H9 (cell line): ENCODE data around the gene MICALL1. TPM values are rescaled to one million over a fixed set of nuclear protein-coding genes. Genes with fewer than 3 reads are reported as not detected.
A peak's percentile ranks its signal among the peaks of the same experiment; 100 is the strongest.

Experiments used
- DNase-seq: peaks from one replicate; pipeline ENCODE4 v3.0.0-alpha.2; 2017
- H2AFZ ChIP-seq: one replicate; pipeline ENCODE4 v1.6.1; 2013; ENCODE audit warnings: mild to moderate bottlenecking, low read length, control low read depth, moderate library complexity
- H2AK5ac ChIP-seq: 2 replicates; pipeline ENCODE4 v1.6.1; 2013; ENCODE audit warnings: low read length, control low read depth, mixed read lengths; ENCODE audit not compliant: insufficient read length
- H2BK120ac ChIP-seq: one replicate; pipeline ENCODE4 v1.6.1; 2013; ENCODE audit warnings: low read depth, mild to moderate bottlenecking, low read length, control low read depth, inconsistent platforms; ENCODE audit not compliant: poor library complexity, severe bottlenecking
- H2BK12ac ChIP-seq: 2 replicates; pipeline ENCODE4 v1.6.1; 2013; ENCODE audit warnings: low read length, control low read depth, mixed read lengths, low read depth; ENCODE audit not compliant: insufficient read length
- H2BK15ac ChIP-seq: 2 replicates; pipeline ENCODE4 v1.6.1; 2013; ENCODE audit warnings: low read depth, low read length, control low read depth
- H2BK20ac ChIP-seq: one replicate; pipeline ENCODE4 v1.6.1; 2013; ENCODE audit warnings: low read depth, mild to moderate bottlenecking, low read length, control low read depth, inconsistent platforms; ENCODE audit not compliant: poor library complexity, severe bottlenecking
- H2BK5ac ChIP-seq: 2 replicates; pipeline ENCODE4 v1.6.1; 2013; ENCODE audit warnings: low read length, control low read depth, mixed read lengths; ENCODE audit not compliant: insufficient read length
- H3K14ac ChIP-seq: 2 replicates; pipeline ENCODE4 v1.6.1; 2013; ENCODE audit warnings: low read length, control low read depth; ENCODE audit not compliant: insufficient read depth
- H3K18ac ChIP-seq: 2 replicates; pipeline ENCODE4 v1.6.1; 2013; ENCODE audit warnings: low read depth, mild to moderate bottlenecking, mixed read lengths, low read length, control low read depth; ENCODE audit not compliant: insufficient read length
- H3K23ac ChIP-seq: 2 replicates; pipeline ENCODE4 v1.6.1; 2013; ENCODE audit warnings: low read length, control low read depth, mixed read lengths, low read depth; ENCODE audit not compliant: insufficient read length
- H3K23me2 ChIP-seq: 2 replicates; pipeline ENCODE4 v1.6.1; 2013; ENCODE audit warnings: low read depth, mild to moderate bottlenecking, mixed read lengths, low read length, control low read depth; ENCODE audit not compliant: insufficient read length, poor library complexity, severe bottlenecking
- H3K27ac ChIP-seq: 2 replicates; pipeline ENCODE4 v1.5.1; 2013; ENCODE audit warnings: low read length, control low read depth, mixed read lengths, low read depth; ENCODE audit not compliant: insufficient read length
- H3K27me3 ChIP-seq: 2 replicates; pipeline ENCODE4 v1.6.1; 2013; ENCODE audit warnings: low read length, control low read depth, inconsistent platforms; ENCODE audit not compliant: insufficient read depth
- H3K4ac ChIP-seq: 2 replicates; pipeline ENCODE4 v1.6.1; 2013; ENCODE audit warnings: low read depth, mild to moderate bottlenecking, control low read depth, inconsistent platforms, low read length, moderate library complexity
- H3K4me1 ChIP-seq: 2 replicates; pipeline ENCODE4 v1.6.1; 2013; ENCODE audit warnings: low read length, control low read depth, inconsistent platforms; ENCODE audit not compliant: insufficient read depth
- H3K4me2 ChIP-seq: 2 replicates; pipeline ENCODE4 v1.6.1; 2013; ENCODE audit warnings: low read length, control low read depth, mixed read lengths; ENCODE audit not compliant: insufficient read length, insufficient read depth
- H3K56ac ChIP-seq: 2 replicates; pipeline ENCODE4 v1.6.1; 2013; ENCODE audit warnings: low read depth, mild to moderate bottlenecking, mixed read lengths, low read length, control low read depth; ENCODE audit not compliant: insufficient read length
- H3K79me1 ChIP-seq: 2 replicates; pipeline ENCODE4 v1.6.1; 2013; ENCODE audit warnings: low read depth, mild to moderate bottlenecking, moderate library complexity, low read length, control low read depth, inconsistent platforms; ENCODE audit not compliant: insufficient read depth, poor library complexity, severe bottlenecking
- H3K79me2 ChIP-seq: 2 replicates; pipeline ENCODE4 v1.6.1; 2013; ENCODE audit warnings: low read length, control low read depth, inconsistent platforms; ENCODE audit not compliant: insufficient read depth
- H3K9ac ChIP-seq: 2 replicates; pipeline ENCODE4 v1.6.1; 2013; ENCODE audit warnings: low read length, control low read depth, mixed read lengths; ENCODE audit not compliant: insufficient read length; ENCODE audit errors: extremely low read depth
- H3K9me3 ChIP-seq: one replicate; pipeline ENCODE4 v1.6.1; 2013; ENCODE audit warnings: low read depth, low read length, inconsistent platforms; ENCODE audit not compliant: control insufficient read depth
- H3T11ph ChIP-seq: one replicate; pipeline ENCODE4 v1.6.1; 2013; ENCODE audit warnings: mild to moderate bottlenecking, low read length, control low read depth, inconsistent platforms
- H4K20me1 ChIP-seq: one replicate; pipeline ENCODE4 v1.6.1; 2013; ENCODE audit not compliant: control insufficient read depth, insufficient read length, insufficient read depth
- H4K5ac ChIP-seq: 2 replicates; pipeline ENCODE4 v1.6.1; 2013; ENCODE audit warnings: low read depth, mild to moderate bottlenecking, mixed read lengths, low read length, control low read depth; ENCODE audit not compliant: insufficient read length
- H4K8ac ChIP-seq: replicated peaks from 2 replicates; pipeline ENCODE4 v1.6.1; 2013; ENCODE audit warnings: low read length, control low read depth, mixed read lengths, low read depth; ENCODE audit not compliant: insufficient read length
- H4K91ac ChIP-seq: 2 replicates; pipeline ENCODE4 v1.6.1; 2013; ENCODE audit warnings: low read depth, mild to moderate bottlenecking, moderate library complexity, mixed read lengths, low read length, control low read depth; ENCODE audit not compliant: insufficient read length
- H3K27ac Mint-ChIP-seq, 3 experiments: 2 replicates in 2 of 3; 3 replicates in 1 of 3; pipeline ENCODE4 v1.8.0; 2020 to 2021; ENCODE audit warnings: mixed read lengths in 3 of 3, mild to moderate bottlenecking in 1 of 3, moderate library complexity in 1 of 3
- H3K27me3 Mint-ChIP-seq: 2 replicates; pipeline ENCODE4 v1.8.0; 2021; ENCODE audit warnings: low read depth, mild to moderate bottlenecking, moderate library complexity, mixed read lengths
- H3K36me3 Mint-ChIP-seq, 3 experiments: 2 replicates in 2 of 3; 3 replicates in 1 of 3; pipeline ENCODE4 v1.8.0; 2020 to 2021; ENCODE audit warnings: low read depth in 3 of 3, mixed read lengths in 3 of 3; ENCODE audit not compliant: insufficient read depth in 1 of 3
- H3K4me1 Mint-ChIP-seq, 2 experiments: 2 replicates each; pipeline ENCODE4 v1.8.0; 2020; ENCODE audit warnings: mixed read lengths in 2 of 2
- H3K4me3 Mint-ChIP-seq, 2 experiments: 2 replicates in 1 of 2; 3 replicates in 1 of 2; pipeline ENCODE4 v1.8.0; 2020 to 2021; ENCODE audit warnings: mild to moderate bottlenecking in 2 of 2, mixed read lengths in 2 of 2, moderate library complexity in 1 of 2
- H3K9me3 Mint-ChIP-seq, 2 experiments: 2 replicates in 1 of 2; 3 replicates in 1 of 2; pipeline ENCODE4 v1.8.0; 2020; ENCODE audit warnings: mild to moderate bottlenecking in 2 of 2, mixed read lengths in 2 of 2, moderate library complexity in 1 of 2
- CTCF ChIP-seq: fragments of 200-600 bp; sonication (generic); conservative IDR thresholded peaks from 3 replicates; pipeline ENCODE4 v1.8.0; 2021; ENCODE audit warnings: antibody characterized with exemption, mild to moderate bottlenecking
- WGBS: extraction: QIAGEN DNeasy Blood & Tissue Kit; methylation state at CpG from one replicate; pipeline ENCODE4 v1.1.7; 2013; ENCODE audit warnings: missing lambda C conversion rate, low lambda C conversion rate, mixed read lengths; ENCODE audit not compliant: insufficient read length; ENCODE audit errors: extremely low coverage; 5-methylcytosine and 5-hydroxymethylcytosine counted together
- total RNA-seq: library from RNA; stranded (reverse); gene quantifications from 2 replicates; pipeline ENCODE4 v1.2.1, GENCODE V29; 2021

The MICALL1 gene
- total RNA-seq, 1 experiment from 2014 or later, result 33.3 TPM

GRCh38 chr22:37931893-37932389 is 25.8 kb downstream of the MICALL1 start:
- Mint-ChIP-seq H3K4me1 (peaks cover 8 to 12% of the 10 kb centered on the region in 2 experiments), H3K27ac (peak overlapping the region in 2 of 3 experiments; percentile 22 to 53; a peak in 2 of 7 replicates), H3K27me3 (no peaks in the 10 kb centered on the region), H3K4me3 (no peak overlapping the region), H3K36me3 (peaks cover 0 to 55% (median 24%) of the 10 kb centered on the region in 3 experiments; a peak in 6 of 7 replicates), H3K9me3 (no peaks in the 10 kb centered on the region)
- Histone ChIP-seq H3K56ac (no peak overlapping the region), H3K9ac (no peak overlapping the region), H3K4ac (no peak overlapping the region), H2BK12ac (no peak overlapping the region), H3K79me1 (no peaks in the 10 kb centered on the region), H3K18ac (no peak overlapping the region), H4K20me1 (no peaks in the 10 kb centered on the region), H4K8ac (no peak overlapping the region), H2AFZ (no peak overlapping the region), H4K91ac (no peak overlapping the region), H3K4me2 (no peak overlapping the region), H4K5ac (no peak overlapping the region), H3K27ac (no peak overlapping the region), H2AK5ac (no peak overlapping the region), H2BK20ac (no peak overlapping the region), H3K23ac (no peak overlapping the region), H3K14ac (no peak overlapping the region), H3K27me3 (no peaks in the 10 kb centered on the region), H3K9me3 (no peaks in the 10 kb centered on the region), H3K4me1 (no peaks in the 10 kb centered on the region), H2BK120ac (no peak overlapping the region), H3K23me2 (no peaks in the 10 kb centered on the region), H2BK15ac (no peak overlapping the region), H3T11ph (no peak overlapping the region), H2BK5ac (no peak overlapping the region), H3K79me2 (no peaks in the 10 kb centered on the region)
- WGBS, result no CpG with 5 or more reads among the region's 6 CpGs
- no peak for TF ChIP-seq CTCF
- DNase-seq, result no peak
